H1 (cell line): ENCODE measurements around the gene CFLAR. TPM values are rescaled to one million over a fixed set of nuclear protein-coding genes. Genes with fewer than 3 reads are reported as not detected.

ENCODE experiments used
- CTCF ChIA-PET: fragments of 300-600 bp; sonication (Branson Sonifier 250); formaldehyde crosslinking; loops from one replicate; lab custom pipeline; 2021; ENCODE audit not compliant: partially characterized antibody; lab: Charles Lee
- POLR2A ChIA-PET: fragments of 300-600 bp; sonication (Branson Sonifier 250); formaldehyde crosslinking; loops from one replicate; lab custom pipeline; 2021; ENCODE audit warnings: inconsistent platforms; ENCODE audit not compliant: partially characterized antibody; lab: Charles Lee
- DNase-seq, 2 experiments: peaks; one replicate each; pipeline versions ENCODE4 v3.0.0 to v3.0.0-alpha.2; 2010 to 2022; ENCODE audit warnings: low spot score in 2 of 2, low read depth in 1 of 2, mixed read lengths in 1 of 2
- FAIRE-seq: peaks from 2 replicates; lab custom pipeline; 2011; peaks lifted over from hg19 to GRCh38; lab: Jason Lieb, UNC
- H2AFZ ChIP-seq: 2 replicates; pipeline ENCODE4 v1.8.1; 2012; ENCODE audit warnings: low read length, inconsistent platforms
- H2AK5ac ChIP-seq: 2 replicates; pipeline ENCODE4 v1.6.1; 2013; ENCODE audit warnings: low read depth, low read length
- H2BK120ac ChIP-seq: replicated peaks from 2 replicates; pipeline ENCODE3; 2013; ENCODE audit warnings: low read depth, low read length, inconsistent platforms
- H2BK12ac ChIP-seq: 2 replicates; pipeline ENCODE4 v1.6.1; 2013; ENCODE audit warnings: low read depth, low read length
- H2BK15ac ChIP-seq: 2 replicates; pipeline ENCODE4 v1.6.1; 2013; ENCODE audit warnings: low read length
- H2BK20ac ChIP-seq: 2 replicates; pipeline ENCODE4 v1.6.1; 2013; ENCODE audit warnings: low read length
- H2BK5ac ChIP-seq: 2 replicates; pipeline ENCODE4 v1.6.1; 2013; ENCODE audit warnings: low read depth, low read length
- H3K14ac ChIP-seq: 2 replicates; pipeline ENCODE4 v1.6.1; 2013; ENCODE audit warnings: inconsistent platforms; ENCODE audit not compliant: insufficient read length
- H3K18ac ChIP-seq: 2 replicates; pipeline ENCODE4 v1.6.1; 2013; ENCODE audit warnings: low read length; ENCODE audit errors: extremely low read depth
- H3K23ac ChIP-seq: 2 replicates; pipeline ENCODE4 v1.6.1; 2013; ENCODE audit warnings: inconsistent platforms; ENCODE audit not compliant: insufficient read length
- H3K23me2 ChIP-seq: 2 replicates; pipeline ENCODE4 v1.6.1; 2013; ENCODE audit warnings: low read depth, low read length
- H3K27ac ChIP-seq: 2 replicates; pipeline ENCODE4 v1.6.1; 2011; ENCODE audit warnings: low read depth, low read length, inconsistent platforms
- H3K27me3 ChIP-seq, 4 experiments: replicated peaks in 1 of 4; 1 replicate in 1 of 4; 2 replicates in 3 of 4; pipeline versions ENCODE4 v1.6.1 to v1.8.1; 2011 to 2013; ENCODE audit warnings: low read length in 3 of 4, mild to moderate bottlenecking in 3 of 4, inconsistent platforms in 2 of 4, mixed read lengths in 2 of 4, moderate library complexity in 1 of 4; ENCODE audit not compliant: control insufficient read depth in 3 of 4, insufficient read depth in 3 of 4; ENCODE audit errors: extremely low read depth in 1 of 4
- H3K36me3 ChIP-seq, 4 experiments: 2 replicates each; pipeline versions ENCODE4 v1.6.1 to v1.8.1; 2011 to 2013; ENCODE audit warnings: mild to moderate bottlenecking in 4 of 4, low read length in 3 of 4, moderate library complexity in 2 of 4, control low read depth in 1 of 4, inconsistent platforms in 1 of 4; ENCODE audit not compliant: insufficient read depth in 4 of 4, control insufficient read depth in 2 of 4
- H3K4ac ChIP-seq: replicated peaks from 2 replicates; pipeline ENCODE3; 2013; ENCODE audit warnings: low read length, low read depth, mixed read lengths, inconsistent platforms; ENCODE audit not compliant: insufficient read length
- H3K4me1 ChIP-seq, 4 experiments: replicated peaks in 1 of 4; 1 replicate in 1 of 4; 2 replicates in 3 of 4; pipeline versions ENCODE4 v1.6.1 to v1.8.1; 2011 to 2013; ENCODE audit warnings: low read length in 3 of 4, inconsistent platforms in 2 of 4, mixed read lengths in 1 of 4; ENCODE audit not compliant: insufficient read depth in 4 of 4, control insufficient read depth in 3 of 4
- H3K4me2 ChIP-seq, 2 experiments: 2 replicates each; pipeline versions ENCODE4 v1.6.1 to v1.8.1; 2011 to 2013; ENCODE audit warnings: low read depth in 2 of 2, low read length in 2 of 2, control low read depth in 1 of 2, inconsistent platforms in 1 of 2, mild to moderate bottlenecking in 1 of 2; ENCODE audit not compliant: insufficient read depth in 1 of 2
- H3K4me3 ChIP-seq, 4 experiments: fragments of 200-600, 300-600 bp in 1 of 4; sonication (generic), shearing (Covaris generic), sonication (Bioruptor Twin) in 1 of 4; 2 replicates each; pipeline versions ENCODE4 v1.5.1 to v1.8.1; 2011 to 2016; ENCODE audit warnings: low read length in 4 of 4, low read depth in 3 of 4, control low read depth in 2 of 4, inconsistent platforms in 2 of 4, mild to moderate bottlenecking in 2 of 4, mixed read lengths in 1 of 4, moderate library complexity in 1 of 4; ENCODE audit not compliant: insufficient read depth in 2 of 4; ENCODE audit errors: extremely low read depth in 1 of 4
- H3K56ac ChIP-seq: replicated peaks from 2 replicates; pipeline ENCODE3; 2013; ENCODE audit warnings: low read depth, mild to moderate bottlenecking, mixed read lengths, low read length, inconsistent platforms; ENCODE audit not compliant: insufficient read length
- H3K79me1 ChIP-seq: 2 replicates; pipeline ENCODE4 v1.6.1; 2013; ENCODE audit warnings: low read depth, low read length, control low read depth
- H3K79me2 ChIP-seq, 2 experiments: 2 replicates each; pipeline versions ENCODE4 v1.6.1 to v1.8.1; 2012 to 2013; ENCODE audit warnings: low read length in 2 of 2, mild to moderate bottlenecking in 2 of 2, inconsistent platforms in 1 of 2; ENCODE audit not compliant: insufficient read depth in 2 of 2, control insufficient read depth in 1 of 2
- H3K9ac ChIP-seq, 4 experiments: replicated peaks in 1 of 4; 1 replicate in 1 of 4; 2 replicates in 3 of 4; pipeline versions ENCODE4 v1.6.1 to v1.8.1; 2011 to 2013; ENCODE audit warnings: low read depth in 3 of 4, low read length in 3 of 4, control low read depth in 2 of 4, mild to moderate bottlenecking in 2 of 4, moderate library complexity in 2 of 4, inconsistent platforms in 1 of 4; ENCODE audit errors: extremely low read depth in 1 of 4
- H3K9me3 ChIP-seq, 2 experiments: 2 replicates each; pipeline versions ENCODE4 v1.6.1 to v1.8.1; 2012 to 2013; ENCODE audit warnings: mild to moderate bottlenecking in 2 of 2, moderate library complexity in 2 of 2, control low read depth in 1 of 2, inconsistent platforms in 1 of 2, low read depth in 1 of 2, low read length in 1 of 2, mixed read lengths in 1 of 2; ENCODE audit not compliant: insufficient read depth in 2 of 2
- H4K20me1 ChIP-seq, 2 experiments: replicated peaks in 1 of 2; 2 replicates each; pipeline versions ENCODE3 to v1.8.1; 2011 to 2013; ENCODE audit warnings: inconsistent platforms in 2 of 2, low read length in 2 of 2, mild to moderate bottlenecking in 1 of 2; ENCODE audit not compliant: insufficient read depth in 2 of 2, control insufficient read depth in 1 of 2
- H4K5ac ChIP-seq: 2 replicates; pipeline ENCODE4 v1.6.1; 2013; ENCODE audit warnings: low read length, low read depth, mixed read lengths, inconsistent platforms; ENCODE audit not compliant: insufficient read length
- H4K8ac ChIP-seq: 2 replicates; pipeline ENCODE4 v1.8.0; 2013; ENCODE audit warnings: mild to moderate bottlenecking, moderate library complexity, low read length, inconsistent platforms; ENCODE audit not compliant: insufficient read depth; ENCODE audit errors: extremely low read depth
- H4K91ac ChIP-seq: replicated peaks from 2 replicates; pipeline ENCODE3; 2013; ENCODE audit warnings: low read length, mixed read lengths, inconsistent platforms; ENCODE audit not compliant: insufficient read length
- CBX8 ChIP-seq: fragments of 300-800, 300-1000 bp; sonication (generic); IDR thresholded peaks from 2 replicates; pipeline ENCODE4 v1.7.1; 2016; ENCODE audit warnings: low read depth, low read length, borderline replicate concordance
- HDAC6 ChIP-seq: IDR thresholded peaks from one replicate; pipeline ENCODE4 v1.7.1; 2012; ENCODE audit warnings: low read depth, mild to moderate bottlenecking, inconsistent platforms, low read length, moderate library complexity
- KDM5A ChIP-seq: fragments of 200-600 bp; IDR thresholded peaks from 2 replicates; pipeline ENCODE4 v1.7.1; 2012; ENCODE audit warnings: mild to moderate bottlenecking, low read length, inconsistent platforms, mixed read lengths
- PHF8 ChIP-seq: fragments of 200-600 bp; sonication (generic); conservative IDR thresholded peaks from 2 replicates; pipeline ENCODE4 v1.7.1; 2012; ENCODE audit warnings: low read depth, mild to moderate bottlenecking, inconsistent platforms, low read length, moderate library complexity
- RBBP5 ChIP-seq: IDR thresholded peaks from 2 replicates; pipeline ENCODE4 v1.7.1; 2012; ENCODE audit warnings: low read depth, mild to moderate bottlenecking, inconsistent platforms, low read length, moderate library complexity, borderline replicate concordance
- SIN3A ChIP-seq, 2 experiments: IDR thresholded peaks in 1 of 2; conservative IDR thresholded peaks in 1 of 2; 2 replicates each; pipeline ENCODE4 v1.6.1; 2011 to 2012; ENCODE audit warnings: low read length in 2 of 2, improper control_type of control experiment in 1 of 2, low read depth in 1 of 2, mild to moderate bottlenecking in 1 of 2
- SIX5 ChIP-seq: IDR thresholded peaks from 2 replicates; pipeline ENCODE4 v1.6.1; 2011; ENCODE audit warnings: mild to moderate bottlenecking, low read depth, low read length
- SP4 ChIP-seq: IDR thresholded peaks from 2 replicates; pipeline ENCODE4 v1.6.1; 2012; ENCODE audit warnings: low read length, inconsistent platforms
- WGBS, 2 experiments: shearing (Covaris generic) in 1 of 2; methylation state at CpG; one replicate each; pipeline versions ENCODE4 v1.1.6 to v1.1.7; 2013 to 2015; ENCODE audit warnings: low lambda C conversion rate in 2 of 2, mixed read lengths in 2 of 2, inconsistent platforms in 1 of 2, low coverage in 1 of 2, missing lambda C conversion rate in 1 of 2; ENCODE audit not compliant: insufficient replicate concordance in 2 of 2, insufficient coverage in 1 of 2, insufficient read length in 1 of 2; ENCODE audit errors: extremely low coverage in 1 of 2, missing lambda C conversion rate in 1 of 2; 5-methylcytosine and 5-hydroxymethylcytosine counted together
- polyA plus RNA-seq, 7 experiments: library from polyadenylated mRNA; depleted of rRNA in 3 of 7; stranded (reverse) in 5 of 7; unstranded in 2 of 7; fragments of >200 nt in 5 of 7; fragments of 200-250 nt in 2 of 7; gene quantifications; 1 replicate in 5 of 7; 2 replicates in 1 of 7; 4 replicates in 1 of 7; pipeline versions ENCODE4 v1.2.1 to v1.2.3, GENCODE V29; 2011 to 2013; ENCODE audit warnings: missing spikeins in 2 of 7, mixed read lengths in 2 of 7
- total RNA-seq: library from RNA; stranded (reverse); fragmentation: NEBNext Ultra II Directional; extraction: Animal tissue kit (Norgen Biotek cat#: 25700); gene quantifications from 2 replicates; pipeline ENCODE4 v1.2.1, GENCODE V29; 2021
- TF ChIP-seq, protein P1 (sequence below): IDR thresholded peaks from 2 replicates; pipeline ENCODE4 v1.6.1; 2011; ENCODE audit warnings: low read depth, mild to moderate bottlenecking, low read length; ENCODE audit not compliant: insufficient read depth

The CFLAR gene
- total and polyA plus RNA-seq, 2 of the 8 experiments (the other 6 are each of a cell fraction or from before 2014, with no cell fraction given): 1.1 to 3.9 TPM

DNA sequence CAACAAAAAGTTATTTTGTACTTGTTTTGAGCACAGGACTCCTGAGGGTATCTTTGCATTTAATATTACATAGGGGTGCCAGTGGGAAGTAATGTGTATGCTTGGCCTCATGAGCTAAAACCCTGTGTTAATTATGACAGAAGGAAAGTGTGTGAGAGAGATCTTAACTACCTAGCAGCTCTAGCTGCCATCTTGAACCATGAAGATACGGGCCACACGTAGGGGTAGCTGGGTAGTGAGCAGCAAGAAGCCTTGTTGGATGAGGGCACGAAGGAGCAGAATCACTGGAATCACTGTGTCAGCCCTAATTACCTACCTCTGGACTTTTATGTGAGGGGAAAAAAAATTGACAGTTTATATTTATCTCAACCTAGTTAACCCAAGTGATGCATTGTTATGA, 51.6 kb downstream of the CFLAR start:
- Histone ChIP-seq H3K56ac (no peak overlapping the region), H4K5ac (no peak overlapping the region), H3K79me1 (no peaks in the 10 kb centered on the region), H3K4me1 (no peaks in the 10 kb centered on the region), H2BK5ac (no peak overlapping the region), H2AK5ac (no peak overlapping the region), H3K4me3 (no peak overlapping the region), H4K91ac (no peak overlapping the region), H3K4ac (no peak overlapping the region), H4K20me1 (no peaks in the 10 kb centered on the region), H2BK20ac (no peak overlapping the region), H3K23me2 (no peaks in the 10 kb centered on the region), H4K8ac (no peak overlapping the region), H2BK12ac (no peak overlapping the region), H2BK15ac (no peak overlapping the region), H3K36me3 (peaks cover 0 to 9% (median 0%) of the 10 kb centered on the region in 4 experiments; a peak in 3 of 8 replicates), H3K27me3 (no peaks in the 10 kb centered on the region), H2AFZ (no peak overlapping the region), H3K23ac (no peak overlapping the region), H3K9me3 (peaks cover 0 to 14% of the 10 kb centered on the region in 2 experiments; a peak in 2 of 4 replicates), H2BK120ac (no peak overlapping the region), H3K27ac (no peak overlapping the region), H3K4me2 (no peak overlapping the region), H3K9ac (no peak overlapping the region)
- no peak for DNase-seq
- POLR2A ChIA-PET: interaction anchor here (0.7 kb wide), 1 partner anchor 262 kb away, joined by 3 read pairs; no protein-coding TSS in a partner anchor
- WGBS, 2 experiments: 89% methylated on average over 3 of the region's 3 CpGs; no CpG with 5 or more reads in 1 of the 2 experiments
- TF ChIP-seq HDAC6 (no peak), KDM5A (no peak), PHF8 (no peak), CBX8 (no peak), SIN3A (conservative IDR thresholded peaks at IDR 0.05 in 1 of 2, IDR thresholded peaks at IDR 0.05 in 1 of 2; ENCODE audit: low read depth in 1 of 2, low read length in 2 of 2) (no peak), RBBP5 (no peak), SIX5 (no peak), SP4 (no peak)
- TF ChIP-seq, protein P1, sequence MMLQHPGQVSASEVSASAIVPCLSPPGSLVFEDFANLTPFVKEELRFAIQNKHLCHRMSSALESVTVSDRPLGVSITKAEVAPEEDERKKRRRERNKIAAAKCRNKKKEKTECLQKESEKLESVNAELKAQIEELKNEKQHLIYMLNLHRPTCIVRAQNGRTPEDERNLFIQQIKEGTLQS: no peak
- TF ChIP-seq, all 59 proteins: peak for 0
- no peak for FAIRE-seq
- H3K79me2 ChIP-seq: no peaks in the 10 kb centered on the region
- no peak overlapping the region for H3K14ac ChIP-seq
- CTCF ChIA-PET: interaction anchor here (1.1 to 1.9 kb wide), 3 partner anchors 9 to 65 kb away, joined by 3 to 5 read pairs (median 5); no protein-coding TSS in a partner anchor
- H3K18ac ChIP-seq: no peak overlapping the region
